ENCODE results near the gene NRBF2.

DNA sequence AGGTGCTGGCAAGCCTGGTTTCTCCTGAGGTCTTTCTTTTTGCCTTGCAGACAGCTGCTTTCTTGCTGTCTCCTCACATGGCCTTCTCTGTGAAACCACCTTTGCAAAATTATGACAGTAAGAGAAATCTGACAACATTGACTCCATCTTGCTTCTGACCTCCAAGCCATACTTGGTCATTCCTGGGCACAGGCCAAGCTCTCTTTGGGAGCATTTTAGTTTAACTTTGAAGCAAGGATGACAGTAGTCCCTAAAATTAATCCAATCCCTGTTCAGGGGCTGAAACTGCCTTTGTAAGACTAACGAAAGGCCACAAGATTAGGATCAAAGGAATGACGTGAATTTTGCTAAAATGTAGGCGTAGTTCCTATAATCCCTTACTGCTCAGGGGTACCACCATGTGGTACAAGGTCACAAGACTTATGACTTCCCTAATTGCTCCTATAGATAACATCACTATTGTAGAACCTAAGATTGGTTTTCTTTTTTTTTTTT is 25.1 kb upstream of the NRBF2 start:
- no peak for TF ChIP-seq POLR2A (IDR thresholded peaks at IDR 0.05; ENCODE audit: low read length)
- TF ChIP-seq, protein P1, sequence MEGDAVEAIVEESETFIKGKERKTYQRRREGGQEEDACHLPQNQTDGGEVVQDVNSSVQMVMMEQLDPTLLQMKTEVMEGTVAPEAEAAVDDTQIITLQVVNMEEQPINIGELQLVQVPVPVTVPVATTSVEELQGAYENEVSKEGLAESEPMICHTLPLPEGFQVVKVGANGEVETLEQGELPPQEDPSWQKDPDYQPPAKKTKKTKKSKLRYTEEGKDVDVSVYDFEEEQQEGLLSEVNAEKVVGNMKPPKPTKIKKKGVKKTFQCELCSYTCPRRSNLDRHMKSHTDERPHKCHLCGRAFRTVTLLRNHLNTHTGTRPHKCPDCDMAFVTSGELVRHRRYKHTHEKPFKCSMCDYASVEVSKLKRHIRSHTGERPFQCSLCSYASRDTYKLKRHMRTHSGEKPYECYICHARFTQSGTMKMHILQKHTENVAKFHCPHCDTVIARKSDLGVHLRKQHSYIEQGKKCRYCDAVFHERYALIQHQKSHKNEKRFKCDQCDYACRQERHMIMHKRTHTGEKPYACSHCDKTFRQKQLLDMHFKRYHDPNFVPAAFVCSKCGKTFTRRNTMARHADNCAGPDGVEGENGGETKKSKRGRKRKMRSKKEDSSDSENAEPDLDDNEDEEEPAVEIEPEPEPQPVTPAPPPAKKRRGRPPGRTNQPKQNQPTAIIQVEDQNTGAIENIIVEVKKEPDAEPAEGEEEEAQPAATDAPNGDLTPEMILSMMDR (IDR thresholded peaks at IDR 0.05), result no peak
- TF ChIP-seq, protein P2, sequence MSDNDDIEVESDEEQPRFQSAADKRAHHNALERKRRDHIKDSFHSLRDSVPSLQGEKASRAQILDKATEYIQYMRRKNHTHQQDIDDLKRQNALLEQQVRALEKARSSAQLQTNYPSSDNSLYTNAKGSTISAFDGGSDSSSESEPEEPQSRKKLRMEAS (IDR thresholded peaks at IDR 0.05), result no peak
- TF ChIP-seq, protein P3, sequence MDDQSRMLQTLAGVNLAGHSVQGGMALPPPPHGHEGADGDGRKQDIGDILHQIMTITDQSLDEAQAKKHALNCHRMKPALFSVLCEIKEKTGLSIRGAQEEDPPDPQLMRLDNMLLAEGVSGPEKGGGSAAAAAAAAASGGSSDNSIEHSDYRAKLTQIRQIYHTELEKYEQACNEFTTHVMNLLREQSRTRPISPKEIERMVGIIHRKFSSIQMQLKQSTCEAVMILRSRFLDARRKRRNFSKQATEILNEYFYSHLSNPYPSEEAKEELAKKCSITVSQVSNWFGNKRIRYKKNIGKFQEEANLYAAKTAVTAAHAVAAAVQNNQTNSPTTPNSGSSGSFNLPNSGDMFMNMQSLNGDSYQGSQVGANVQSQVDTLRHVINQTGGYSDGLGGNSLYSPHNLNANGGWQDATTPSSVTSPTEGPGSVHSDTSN (IDR thresholded peaks at IDR 0.05), result no peak
- TF ChIP-seq CBX2 (IDR thresholded peaks at IDR 0.05; ENCODE audit: borderline replicate concordance, low read depth), result no peak
